Esophagus squamous epithelium (tissue), 4 donors: Measurements from ENCODE around the gene ERC2.

Experiments used
- CTCF ChIP-seq, 6 experiments: fragments of 450-650 bp in 4 of 6; fragments of 200-600 bp in 2 of 6; sonication (generic) in 2 of 6; IDR thresholded peaks; one replicate each; pipeline ENCODE4 v1.5.1; 2016 to 2019; ENCODE audit warnings: antibody characterized with exemption in 6 of 6, mild to moderate bottlenecking in 4 of 6, moderate library complexity in 4 of 6
- POLR2A ChIP-seq, 4 donors: fragments of 450-650 bp; IDR thresholded peaks; one replicate each; pipeline ENCODE4 v1.6.1; 2017; ENCODE audit warnings: antibody characterized with exemption in 4 of 4, mild to moderate bottlenecking in 4 of 4, moderate library complexity in 3 of 4

- no peak for TF ChIP-seq CTCF (IDR thresholded peaks at IDR 0.05)
- no peak for TF ChIP-seq POLR2A (IDR thresholded peaks at IDR 0.05)
Observed at GRCh38 chr3:55801676-55802075, 666.6 kb downstream of the ERC2 start.
